Activated naive CD4-positive, alpha-beta T cell treated with anti-CD3 and anti-CD28 coated beads for 36 hours (primary cell): ENCODE measurements around the gene FST. TPM values are rescaled to one million over a fixed set of nuclear protein-coding genes. Genes with fewer than 3 reads are reported as not detected.

Experiments used
- CTCF ChIA-PET: fragments of 350-600 bp; sonication (Branson Sonifier 250); formaldehyde crosslinking; loops from one replicate; lab custom pipeline; 2021; ENCODE audit warnings: antibody characterized with exemption; lab: Charles Lee
- DNase-seq: peaks from one replicate; pipeline ENCODE4 v3.0.0-alpha.2; 2020
- H3K27ac Mint-ChIP-seq: one replicate; pipeline ENCODE4 v1.8.0; 2021; ENCODE audit warnings: mild to moderate bottlenecking, mixed read lengths
- H3K27me3 Mint-ChIP-seq: one replicate; pipeline ENCODE4 v1.8.0; 2021; ENCODE audit warnings: low read depth, mixed read lengths
- H3K36me3 Mint-ChIP-seq: one replicate; pipeline ENCODE4 v1.8.0; 2021; ENCODE audit warnings: low read depth, mixed read lengths
- H3K4me1 Mint-ChIP-seq: one replicate; pipeline ENCODE4 v1.8.0; 2021; ENCODE audit warnings: low read depth, mixed read lengths
- H3K4me3 Mint-ChIP-seq: one replicate; pipeline ENCODE4 v1.8.0; 2021; ENCODE audit warnings: mild to moderate bottlenecking, moderate library complexity, mixed read lengths
- H3K9me3 Mint-ChIP-seq: one replicate; pipeline ENCODE4 v1.8.0; 2021; ENCODE audit warnings: mixed read lengths
- intact Hi-C: fragments of 100-400 bp; cut with micrococcal nuclease; formaldehyde crosslinking; loops from one replicate; pipeline ENCODE4 v1.15.1; 2023
- total RNA-seq, 2 experiments: library from RNA; stranded (reverse); gene quantifications; one replicate each; pipeline ENCODE4 v1.2.3, GENCODE V29; 2021

The FST gene
- total RNA-seq, 2 experiments from 2014 or later = 0.36 TPM; not detected in 1

DNA sequence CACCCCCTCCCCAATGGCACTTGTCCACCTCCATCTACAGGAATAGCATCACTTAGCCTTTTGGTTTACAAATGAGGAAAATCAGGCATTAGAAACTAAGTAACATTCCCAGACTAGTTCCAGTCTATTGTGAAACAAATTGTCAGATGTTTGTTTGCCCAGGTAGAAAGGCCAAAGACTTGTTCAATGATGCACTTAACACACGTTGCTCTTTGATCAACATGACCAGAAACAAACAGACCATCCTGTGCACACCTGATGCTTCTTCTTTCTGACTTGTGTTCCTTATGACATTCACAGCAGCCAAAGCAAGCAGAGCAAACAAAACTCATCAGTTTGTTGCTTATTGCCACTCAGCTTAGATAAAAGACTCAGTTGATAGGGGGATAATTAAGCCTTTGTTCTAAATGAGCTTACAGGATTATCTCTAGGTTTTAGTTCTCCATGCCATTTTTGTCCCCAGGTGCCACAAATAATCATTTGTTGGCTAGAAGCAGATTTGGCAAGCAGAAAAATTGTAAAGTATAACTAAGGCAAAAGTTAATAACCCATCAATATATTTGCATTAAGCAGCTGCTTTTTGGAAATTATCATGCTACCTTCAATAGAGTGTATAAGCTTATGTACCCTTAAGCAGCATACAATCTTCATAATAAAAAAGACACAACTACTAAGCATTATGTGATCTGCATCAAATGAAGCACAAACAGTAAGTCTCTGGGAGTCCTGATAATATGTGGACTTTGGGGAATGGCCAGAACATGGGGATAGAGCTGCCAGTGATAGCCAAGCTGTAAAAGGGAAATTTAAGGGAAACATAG is 26.3 kb upstream of the FST start:
- CTCF ChIA-PET = interaction anchor here (0.7 to 1.1 kb wide), 2 partner anchors 11 to 780 kb away, joined by 3 read pairs; no protein-coding TSS in a partner anchor
- intact Hi-C loops = no loop called here
- no peak for DNase-seq
- no peaks in the 10 kb centered on the region for H3K4me1 Mint-ChIP-seq
- no peak overlapping the region for H3K4me3 Mint-ChIP-seq
- no peaks in the 10 kb centered on the region for H3K36me3 Mint-ChIP-seq
- H3K9me3 Mint-ChIP-seq = no peaks in the 10 kb centered on the region
- H3K27me3 Mint-ChIP-seq = peaks cover 23% of the 10 kb centered on the region
- H3K27ac Mint-ChIP-seq = no peak overlapping the region

DNA sequence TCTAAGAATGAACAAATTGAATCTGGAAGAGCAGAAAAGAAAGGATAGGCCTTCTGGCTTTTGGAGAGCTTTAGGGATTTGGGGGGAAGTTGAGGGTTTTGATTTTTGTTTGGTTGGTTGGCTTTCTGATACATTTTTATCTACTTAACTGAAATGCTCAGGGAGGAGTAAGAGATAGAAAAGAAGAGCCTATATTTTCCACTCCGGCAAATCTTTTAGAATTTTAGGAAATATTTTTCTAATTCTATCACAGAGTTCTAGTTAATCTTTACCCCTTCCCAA is 25.8 kb upstream of the FST start:
- CTCF ChIA-PET = interaction anchor here (0.7 to 1.1 kb wide), 2 partner anchors 10 to 780 kb away, joined by 3 read pairs; no protein-coding TSS in a partner anchor
- no peak for DNase-seq
- Mint-ChIP-seq H3K9me3 (no peaks in the 10 kb centered on the region), H3K27me3 (peaks cover 20% of the 10 kb centered on the region), H3K27ac (no peak overlapping the region), H3K4me3 (no peak overlapping the region), H3K36me3 (no peaks in the 10 kb centered on the region), H3K4me1 (no peaks in the 10 kb centered on the region)
- intact Hi-C loops = no loop called here

DNA sequence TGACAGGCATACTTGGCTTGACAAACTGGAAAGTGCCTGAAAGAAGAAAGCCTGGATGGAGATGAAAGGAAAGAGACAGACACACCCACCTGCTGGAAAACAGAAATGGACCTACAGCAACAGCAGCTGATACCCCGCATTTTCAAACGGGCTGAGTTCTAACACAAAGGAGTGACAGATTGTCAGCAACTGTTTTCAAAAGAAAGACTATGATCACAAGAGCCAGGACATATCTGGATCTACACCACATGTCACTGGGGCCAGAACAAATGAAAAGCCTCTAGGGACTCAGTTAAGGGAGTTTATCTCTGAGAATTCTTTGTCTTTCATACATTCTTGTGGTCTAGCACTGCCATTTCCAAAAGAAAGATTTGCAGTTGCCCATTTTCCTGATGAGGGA is 24.1 kb upstream of the FST start:
- Mint-ChIP-seq H3K27ac (no peak overlapping the region), H3K4me1 (no peaks in the 10 kb centered on the region), H3K36me3 (no peaks in the 10 kb centered on the region), H3K27me3 (peaks cover 19% of the 10 kb centered on the region), H3K9me3 (no peaks in the 10 kb centered on the region), H3K4me3 (no peak overlapping the region)
- no peak for DNase-seq
- CTCF ChIA-PET = interaction anchor here (1.3 kb wide), 1 partner anchor 15 kb away, joined by 3 read pairs; no protein-coding TSS in a partner anchor
- intact Hi-C loops = no loop called here

DNA sequence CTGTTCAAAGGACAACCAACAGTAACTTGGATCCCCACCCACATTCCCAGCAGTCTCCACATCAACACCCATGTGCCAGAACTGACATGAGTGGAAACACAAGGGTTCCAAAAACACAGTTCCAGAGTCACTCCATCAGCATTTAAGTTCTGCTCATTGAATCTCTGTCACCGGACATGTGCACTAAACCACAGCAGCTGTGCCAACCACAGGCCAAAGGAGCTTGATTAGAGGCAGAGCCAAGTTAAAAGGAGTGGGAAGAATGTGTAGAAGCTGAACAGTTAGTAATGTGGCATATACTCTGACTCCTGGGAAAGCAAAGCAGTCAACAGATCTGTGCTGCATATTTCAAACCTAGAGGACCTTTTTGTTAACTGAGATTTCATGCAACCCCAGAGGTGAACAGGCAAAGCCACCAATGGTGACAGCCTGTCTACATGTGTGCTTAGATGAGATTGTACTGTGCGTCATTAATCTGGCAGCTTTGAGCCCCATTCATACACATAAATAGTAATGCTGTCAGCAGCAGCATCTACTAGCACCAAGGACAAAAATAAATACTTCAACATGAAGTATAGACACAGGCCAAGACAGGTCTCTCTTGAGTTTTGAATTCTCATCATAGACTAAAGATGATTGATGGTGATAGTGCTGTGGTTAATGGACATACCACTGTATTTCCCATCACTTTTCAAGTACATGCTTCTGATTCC is 16.4 kb upstream of the FST start:
- DNase-seq = no peak
- Mint-ChIP-seq H3K27me3 (peaks cover 22% of the 10 kb centered on the region), H3K27ac (no peak overlapping the region), H3K4me3 (no peak overlapping the region), H3K9me3 (no peaks in the 10 kb centered on the region), H3K36me3 (no peaks in the 10 kb centered on the region), H3K4me1 (no peaks in the 10 kb centered on the region)
- CTCF ChIA-PET = interaction anchor here (0.6 to 1.6 kb wide), 2 partner anchors 10 to 14 kb away, joined by 3 to 5 read pairs; no protein-coding TSS in a partner anchor
- intact Hi-C loops = no loop called here

DNA sequence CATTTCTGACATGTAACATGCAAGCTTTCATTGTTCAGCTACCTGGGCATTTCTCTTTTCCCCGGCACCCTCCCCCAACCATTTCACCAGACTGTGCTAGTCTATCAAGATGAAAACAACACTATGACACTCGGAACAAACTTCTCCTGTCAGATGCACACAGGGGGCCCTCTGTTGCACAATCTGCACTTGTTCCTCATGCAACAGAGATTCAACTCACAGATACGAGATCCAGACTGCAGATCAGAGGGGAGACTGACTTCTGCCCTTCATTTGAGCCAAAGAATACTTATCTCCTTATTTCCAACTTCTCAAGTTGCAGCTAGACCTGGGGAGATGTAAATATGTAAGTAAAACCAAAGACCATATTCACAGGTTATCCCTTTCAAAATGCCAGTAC is 15.7 kb upstream of the FST start:
- CTCF ChIA-PET = interaction anchor here (0.6 to 1.6 kb wide), 2 partner anchors 11 to 13 kb away, joined by 3 to 5 read pairs; no protein-coding TSS in a partner anchor
- Mint-ChIP-seq H3K27me3 (peaks cover 20% of the 10 kb centered on the region), H3K4me1 (no peaks in the 10 kb centered on the region), H3K4me3 (no peak overlapping the region), H3K27ac (no peak overlapping the region), H3K9me3 (no peaks in the 10 kb centered on the region), H3K36me3 (no peaks in the 10 kb centered on the region)
- DNase-seq = no peak
- intact Hi-C loops = no loop called here

DNA sequence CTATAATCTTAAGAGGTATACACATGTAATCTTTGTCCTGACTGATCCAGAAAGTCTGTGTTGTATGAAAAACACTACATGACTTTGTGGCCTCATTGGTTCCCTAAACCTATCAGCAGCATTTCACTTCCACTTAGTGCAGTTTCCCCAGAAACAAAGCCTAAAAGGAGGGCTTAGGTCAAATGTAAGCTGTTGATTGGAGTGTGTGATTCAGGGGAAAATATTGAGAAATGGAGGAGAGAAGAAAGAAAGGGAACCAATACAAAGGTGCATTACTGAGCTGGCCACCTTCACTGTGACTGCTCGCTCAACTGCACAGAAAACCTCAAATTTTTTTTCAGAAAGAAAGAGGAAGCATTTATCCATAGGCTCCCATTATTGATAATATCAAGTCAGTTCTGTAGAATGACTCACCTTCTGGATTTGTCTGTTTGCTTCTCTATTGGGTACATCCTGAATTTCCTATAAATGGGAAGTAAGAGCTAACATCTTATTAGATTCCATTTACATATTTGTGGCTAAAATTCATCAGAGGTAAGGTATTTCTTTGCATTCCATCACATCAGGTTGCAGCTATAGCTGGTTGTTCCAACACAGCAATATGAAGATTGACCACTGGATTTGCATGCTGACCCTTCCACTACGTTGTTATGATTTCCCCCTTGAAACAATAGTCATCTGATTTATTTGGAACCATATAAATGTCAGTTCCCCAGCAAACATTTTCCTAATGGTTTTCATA is 10.3 kb upstream of the FST start:
- peaks cover 41% of the 10 kb centered on the region for H3K27me3 Mint-ChIP-seq
- H3K4me1 Mint-ChIP-seq = no peaks in the 10 kb centered on the region
- no peak overlapping the region for H3K4me3 Mint-ChIP-seq
- H3K9me3 Mint-ChIP-seq = no peaks in the 10 kb centered on the region
- CTCF ChIA-PET = no interaction called here
- H3K27ac Mint-ChIP-seq = no peak overlapping the region
- no peaks in the 10 kb centered on the region for H3K36me3 Mint-ChIP-seq
- no peak for DNase-seq
- intact Hi-C loops = no loop called here

DNA sequence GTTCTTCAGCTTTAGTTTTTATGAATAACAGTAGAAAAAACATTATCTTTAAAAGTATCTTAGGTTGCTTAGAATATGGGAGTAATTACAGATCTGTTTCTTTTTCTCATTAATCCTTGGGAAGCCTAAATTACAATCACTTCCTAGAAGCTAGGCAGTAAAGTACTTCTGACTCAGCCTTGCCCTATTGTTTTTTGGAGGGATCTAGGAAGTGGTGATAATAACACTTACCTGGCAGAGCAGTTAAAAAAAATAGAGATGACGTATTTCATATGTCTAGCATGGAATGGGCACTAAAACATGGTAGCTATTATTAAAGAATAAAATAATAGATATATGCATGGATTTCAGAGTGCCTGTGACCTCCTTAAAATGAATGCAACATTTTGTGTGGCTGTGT is 8.2 kb upstream of the FST start:
- DNase-seq = no peak
- Mint-ChIP-seq H3K27me3 (peaks cover 42% of the 10 kb centered on the region), H3K4me3 (no peak overlapping the region), H3K36me3 (no peaks in the 10 kb centered on the region), H3K27ac (no peak overlapping the region), H3K4me1 (no peaks in the 10 kb centered on the region), H3K9me3 (no peaks in the 10 kb centered on the region)
- CTCF ChIA-PET = no interaction called here
- intact Hi-C loops = no loop called here

DNA sequence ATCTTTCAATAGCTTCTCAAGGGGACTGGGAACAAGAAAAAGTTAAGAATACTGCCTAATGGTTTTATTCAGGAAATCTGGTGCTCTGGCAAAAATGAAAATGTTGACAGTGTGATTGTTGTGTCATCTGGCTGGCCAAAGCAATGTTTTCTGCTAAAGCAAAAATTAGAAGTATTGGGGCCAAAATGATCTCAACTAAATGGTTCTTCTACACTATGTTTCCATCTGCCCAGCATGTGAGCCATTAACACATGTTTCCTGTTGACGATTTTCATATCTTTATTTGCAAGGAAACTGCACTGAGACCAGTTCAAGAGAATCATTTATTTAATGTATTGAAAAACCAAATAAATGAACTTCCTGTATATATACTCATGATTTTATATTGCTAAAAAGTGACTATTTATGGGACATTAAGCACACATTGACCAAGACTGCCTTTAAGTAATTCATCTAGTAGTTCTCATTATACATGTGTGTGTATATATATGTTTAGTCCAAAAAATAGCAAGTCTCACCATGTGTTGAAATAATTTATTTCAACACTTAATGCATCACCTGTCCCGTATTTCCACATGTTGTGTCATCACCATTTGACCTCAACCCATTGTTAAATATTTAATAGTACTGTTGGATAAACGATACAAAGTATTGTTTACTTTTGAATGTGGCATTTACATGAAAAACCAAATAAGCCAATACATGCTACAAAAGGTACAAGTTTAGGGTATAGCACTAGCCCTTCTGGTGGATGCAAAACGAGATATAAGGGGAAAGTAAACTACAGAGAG is 7.5 kb upstream of the FST start:
- CTCF ChIA-PET = no interaction called here
- H3K27ac Mint-ChIP-seq = no peak overlapping the region
- no peaks in the 10 kb centered on the region for H3K9me3 Mint-ChIP-seq
- no peak for DNase-seq
- H3K27me3 Mint-ChIP-seq = peaks cover 44% of the 10 kb centered on the region
- intact Hi-C loops = no loop called here
- H3K4me3 Mint-ChIP-seq = no peak overlapping the region
- no peaks in the 10 kb centered on the region for H3K36me3 Mint-ChIP-seq
- no peaks in the 10 kb centered on the region for H3K4me1 Mint-ChIP-seq

DNA sequence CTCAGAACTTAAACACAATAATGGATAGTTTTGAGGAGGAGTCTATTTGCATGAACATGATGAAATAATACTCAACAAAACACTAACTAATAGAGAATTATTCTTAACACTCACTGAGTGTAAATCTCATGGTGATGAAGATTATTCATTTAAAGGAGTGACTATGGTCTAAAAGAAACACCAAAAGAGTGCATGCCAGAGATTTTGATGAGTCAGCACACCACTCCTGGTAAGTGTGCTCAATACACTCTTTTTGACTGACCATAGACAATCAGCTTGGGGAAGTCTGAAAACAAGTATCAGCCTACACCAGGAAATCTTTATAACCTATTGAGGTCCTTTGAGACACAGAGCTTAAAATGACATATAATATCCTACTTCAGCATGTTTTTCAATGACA is 6.8 kb upstream of the FST start:
- CTCF ChIA-PET = no interaction called here
- Mint-ChIP-seq H3K36me3 (no peaks in the 10 kb centered on the region), H3K4me3 (no peak overlapping the region), H3K4me1 (peaks cover 3% of the 10 kb centered on the region), H3K9me3 (no peaks in the 10 kb centered on the region), H3K27ac (no peak overlapping the region), H3K27me3 (peaks cover 45% of the 10 kb centered on the region)
- intact Hi-C loops = no loop called here
- no peak for DNase-seq

DNA sequence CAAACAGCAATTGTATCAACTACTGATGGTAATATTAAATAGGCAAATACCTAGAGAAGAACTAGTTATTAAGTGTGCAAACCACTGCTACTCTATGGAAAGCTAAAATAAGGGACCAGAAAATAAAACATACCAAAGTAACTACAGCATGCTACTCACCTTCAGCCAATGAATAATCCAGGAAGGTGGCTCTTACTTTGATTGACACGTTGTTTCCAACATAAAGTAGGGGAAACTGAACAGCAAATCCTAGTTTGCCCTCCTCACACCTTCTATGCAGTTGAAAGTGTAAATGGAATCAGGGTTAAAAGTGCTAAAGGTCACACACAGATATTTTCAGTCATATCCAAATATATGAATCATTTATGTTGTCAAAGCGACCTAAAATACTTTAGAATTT is 5.1 kb upstream of the FST start:
- no peak overlapping the region for H3K4me3 Mint-ChIP-seq
- no peak for DNase-seq
- H3K9me3 Mint-ChIP-seq = no peaks in the 10 kb centered on the region
- no peaks in the 10 kb centered on the region for H3K36me3 Mint-ChIP-seq
- peaks cover 5% of the 10 kb centered on the region for H3K4me1 Mint-ChIP-seq
- H3K27ac Mint-ChIP-seq = no peak overlapping the region
- H3K27me3 Mint-ChIP-seq = peaks cover 50% of the 10 kb centered on the region
- CTCF ChIA-PET = no interaction called here
- intact Hi-C loops = loop anchor here (5.0 kb wide), 1 partner anchor 302 kb away; no protein-coding TSS in a partner anchor

DNA sequence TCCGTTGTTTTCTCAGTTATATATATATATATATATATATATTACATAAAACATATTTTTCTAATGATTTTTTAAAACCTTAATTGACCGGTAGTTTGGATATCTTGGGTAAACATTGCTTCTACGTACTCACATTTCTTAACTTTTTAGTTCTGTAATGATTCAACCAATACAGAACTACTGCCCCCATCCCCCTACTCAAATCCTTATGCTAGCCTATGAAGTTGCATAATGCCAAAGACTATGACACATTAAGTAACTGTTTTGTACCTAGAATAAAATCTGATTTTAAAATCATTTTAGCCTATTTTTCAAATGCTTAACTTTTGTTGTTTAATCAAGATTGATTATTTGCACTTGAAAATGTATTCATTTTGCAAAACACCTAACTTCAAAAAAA is 4.4 kb upstream of the FST start:
- Mint-ChIP-seq H3K27ac (no peak overlapping the region), H3K27me3 (peaks cover 54% of the 10 kb centered on the region), H3K4me1 (peaks cover 9% of the 10 kb centered on the region), H3K9me3 (no peaks in the 10 kb centered on the region), H3K36me3 (no peaks in the 10 kb centered on the region), H3K4me3 (no peak overlapping the region)
- no peak for DNase-seq
- CTCF ChIA-PET = interaction anchor here (1.0 kb wide), 1 partner anchor 305 kb away, joined by 3 read pairs; no protein-coding TSS in a partner anchor
- intact Hi-C loops = loop anchor here (5.0 kb wide), 1 partner anchor 301 kb away; no protein-coding TSS in a partner anchor
